ENCODE data around the gene ZC3H10.

GRCh38 chr12:56160193-56160763, 42.2 kb downstream of the ZC3H10 start:
- TF ChIP-seq RAD21 (IDR thresholded peaks at IDR 0.05) (no peak), CTCF (IDR thresholded peaks at IDR 0.05; ENCODE audit: low read depth, low read length, missing input control) (no peak), NR2F2 (IDR thresholded peaks at IDR 0.05) (peak; percentile 77), ATF3 (IDR thresholded peaks at IDR 0.05) (no peak), MAX (IDR thresholded peaks at IDR 0.05) (no peak), TAF1 (conservative IDR thresholded peaks at IDR 0.05) (no peak), SP1 (IDR thresholded peaks at IDR 0.05) (no peak), GABPA (IDR thresholded peaks at IDR 0.05 in 1 of 2, conservative IDR thresholded peaks at IDR 0.05 in 1 of 2) (no peak), YY1 (IDR thresholded peaks at IDR 0.05) (no peak), ZBTB33 (IDR thresholded peaks at IDR 0.05) (no peak)

Data from liver (tissue), 3 donors.